HEK293T (cell line): ENCODE results near the gene ADGRD1.

Source experiments
- ARNT ChIP-seq: fragments of 450-650 bp; IDR thresholded peaks from 2 replicates; pipeline ENCODE4 v1.6.1; 2017; ENCODE audit warnings: mild to moderate bottlenecking
- BHLHE40 ChIP-seq: fragments of 450-650 bp; IDR thresholded peaks from 2 replicates; pipeline ENCODE4 v1.6.1; 2016; ENCODE audit warnings: mild to moderate bottlenecking, moderate library complexity, borderline replicate concordance
- ELF4 ChIP-seq: fragments of 450-650 bp; IDR thresholded peaks from 2 replicates; pipeline ENCODE4 v1.6.1; 2017; ENCODE audit warnings: antibody characterized with exemption
- FOXK2 ChIP-seq: fragments of 450-650 bp; IDR thresholded peaks from 2 replicates; pipeline ENCODE4 v1.6.1; 2016; ENCODE audit warnings: mild to moderate bottlenecking
- HDGF ChIP-seq: fragments of 450-650 bp; IDR thresholded peaks from 2 replicates; pipeline ENCODE4 v1.6.1; 2017; ENCODE audit warnings: antibody characterized with exemption, borderline replicate concordance
- L3MBTL2 ChIP-seq: fragments of 450-650 bp; conservative IDR thresholded peaks from 2 replicates; pipeline ENCODE4 v1.6.1; 2016; ENCODE audit warnings: mild to moderate bottlenecking
- NFRKB ChIP-seq: fragments of 450-650 bp; IDR thresholded peaks from 2 replicates; pipeline ENCODE4 v1.6.1; 2016; ENCODE audit warnings: mild to moderate bottlenecking, moderate library complexity
- SUZ12 ChIP-seq: fragments of 450-650 bp; IDR thresholded peaks from 2 replicates; pipeline ENCODE4 v1.6.1; 2016; ENCODE audit warnings: mild to moderate bottlenecking
- TARDBP ChIP-seq: fragments of 450-650 bp; IDR thresholded peaks from 2 replicates; pipeline ENCODE4 v1.6.1; 2016

DNA sequence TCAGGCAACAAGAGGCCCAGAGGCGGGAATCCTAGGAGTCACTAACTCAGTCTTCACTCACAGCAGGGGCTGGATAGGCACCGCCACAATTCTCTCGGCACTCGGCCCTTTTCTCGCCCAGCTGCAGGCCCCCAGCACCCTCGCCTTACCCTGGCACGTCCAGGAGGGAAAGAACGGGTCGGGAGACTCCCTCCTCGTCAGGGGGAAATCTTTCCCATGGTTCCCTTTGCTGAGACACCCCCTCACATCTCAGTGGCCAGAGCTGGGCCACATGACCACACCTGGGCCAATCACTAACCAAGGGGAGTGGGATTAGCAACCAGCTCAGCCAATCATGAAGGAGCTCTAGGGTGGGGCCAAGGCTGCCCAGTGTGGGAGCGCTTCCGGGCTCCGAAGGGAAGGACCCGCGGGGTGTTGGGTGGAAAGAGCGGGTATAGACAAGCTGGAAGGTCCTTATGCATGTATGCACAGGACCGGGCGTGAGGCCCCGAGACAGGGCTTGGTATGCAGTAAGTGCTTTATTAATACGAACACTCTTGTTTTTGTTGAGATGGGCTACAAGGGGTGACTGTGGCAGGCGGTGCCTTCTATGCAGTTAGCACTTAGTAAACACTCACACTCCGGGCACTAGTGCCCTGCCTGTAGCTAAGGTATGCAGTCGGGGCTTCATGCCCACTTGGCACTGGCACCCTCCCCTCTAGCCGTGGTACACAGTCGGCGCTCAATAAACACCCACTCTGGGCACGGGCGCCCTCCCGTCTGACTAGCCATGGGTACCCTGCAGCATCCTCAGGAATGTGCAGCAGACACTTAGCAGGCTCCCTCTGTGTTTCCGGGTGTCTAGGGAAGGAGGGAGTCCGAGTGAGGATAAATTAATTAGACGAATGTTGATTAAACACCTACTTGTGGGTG is 40.3 kb downstream of the ADGRD1 start:
- TF ChIP-seq HDGF (no peak), L3MBTL2 (no peak), SUZ12 (no peak), NFRKB (no peak), FOXK2 (no peak), TARDBP (no peak), BHLHE40 (no peak), ELF4 (no peak), ARNT (no peak)
